CD14-positive monocyte (primary cell): ENCODE results near the gene MARS1. TPM values are rescaled to one million over a fixed set of nuclear protein-coding genes. Genes with fewer than 3 reads are reported as not detected.

Source experiments
- DNase-seq, 3 donors: peaks; one replicate each; pipeline ENCODE4 v3.0.0-alpha.2; 2011 to 2022
- H2AFZ ChIP-seq: 2 replicates; pipeline ENCODE4 v1.6.0; 2012; ENCODE audit warnings: mild to moderate bottlenecking, low read depth, low read length, inconsistent platforms; ENCODE audit not compliant: insufficient read depth, poor library complexity, severe bottlenecking
- H3K27ac ChIP-seq, 2 donors: 1 replicate in 1 of 2; 2 replicates in 1 of 2; pipeline ENCODE4 v1.5.1; 2012 to 2013; ENCODE audit warnings: low read length in 2 of 2, control low read depth in 1 of 2, inconsistent platforms in 1 of 2, low read depth in 1 of 2, mild to moderate bottlenecking in 1 of 2
- H3K27me3 ChIP-seq, 2 donors: one replicate each; pipeline versions ENCODE4 v1.6.0 to v1.6.1; 2011 to 2013; ENCODE audit warnings: low read length in 2 of 2; ENCODE audit not compliant: control insufficient read depth in 2 of 2, insufficient read depth in 2 of 2
- H3K36me3 ChIP-seq, 2 donors: replicated peaks in 1 of 2; 1 replicate in 1 of 2; 2 replicates in 1 of 2; pipeline versions ENCODE4 v1.5.1 to v1.6.1; 2012 to 2013; ENCODE audit warnings: low read length in 2 of 2, control low read depth in 1 of 2, inconsistent platforms in 1 of 2, mild to moderate bottlenecking in 1 of 2; ENCODE audit not compliant: insufficient read depth in 2 of 2, control insufficient read depth in 1 of 2
- H3K4me1 ChIP-seq, 2 donors: 1 replicate in 1 of 2; 2 replicates in 1 of 2; pipeline versions ENCODE4 v1.5.1 to v1.6.1; 2012 to 2013; ENCODE audit warnings: low read length in 2 of 2, control low read depth in 1 of 2, inconsistent platforms in 1 of 2, mild to moderate bottlenecking in 1 of 2, moderate library complexity in 1 of 2; ENCODE audit not compliant: insufficient read depth in 2 of 2, control insufficient read depth in 1 of 2
- H3K4me2 ChIP-seq: replicated peaks from 2 replicates; pipeline ENCODE3; 2012; ENCODE audit warnings: low read length, moderate library complexity, mild to moderate bottlenecking; ENCODE audit not compliant: poor library complexity, severe bottlenecking; ENCODE audit errors: extremely low read depth
- H3K4me3 ChIP-seq, 3 experiments: fragments of 200-600 bp in 1 of 3; sonication (generic) in 1 of 3; replicated peaks in 1 of 3; 1 replicate in 2 of 3; 2 replicates in 1 of 3; pipeline ENCODE4 v1.5.1; 2011 to 2013; ENCODE audit warnings: low read length in 3 of 3, mild to moderate bottlenecking in 3 of 3, control low read depth in 2 of 3, low read depth in 2 of 3, inconsistent platforms in 1 of 3, moderate library complexity in 1 of 3
- H3K79me2 ChIP-seq: 2 replicates; pipeline ENCODE4 v1.6.0; 2012; ENCODE audit warnings: mild to moderate bottlenecking, control low read depth, inconsistent platforms, low read length, moderate library complexity; ENCODE audit not compliant: insufficient read depth
- H3K9ac ChIP-seq: 2 replicates; pipeline ENCODE4 v1.6.0; 2017; ENCODE audit warnings: low read length, mild to moderate bottlenecking; ENCODE audit not compliant: insufficient read depth, poor library complexity, severe bottlenecking
- H3K9me3 ChIP-seq, 2 donors: replicated peaks in 1 of 2; 1 replicate in 1 of 2; 2 replicates in 1 of 2; pipeline versions ENCODE4 v1.5.1 to v1.6.1; 2012 to 2013; ENCODE audit warnings: low read length in 2 of 2, control low read depth in 1 of 2; ENCODE audit not compliant: control insufficient read depth in 1 of 2, insufficient read depth in 1 of 2
- H4K20me1 ChIP-seq: 2 replicates; pipeline ENCODE4 v1.6.0; 2012; ENCODE audit warnings: mild to moderate bottlenecking, low read length, control low read depth, moderate library complexity; ENCODE audit not compliant: insufficient read depth
- H3K27ac Mint-ChIP-seq, 7 donors: one replicate each; pipeline ENCODE4 v1.8.0; 2020; ENCODE audit warnings: mild to moderate bottlenecking in 7 of 7, mixed read lengths in 7 of 7, moderate library complexity in 6 of 7, inconsistent platforms in 2 of 7
- H3K27me3 Mint-ChIP-seq, 3 donors: one replicate each; pipeline ENCODE4 v1.8.0; 2021 to 2022; ENCODE audit warnings: low read depth in 3 of 3, mild to moderate bottlenecking in 3 of 3, mixed read lengths in 3 of 3, moderate library complexity in 3 of 3, inconsistent platforms in 1 of 3
- H3K36me3 Mint-ChIP-seq, 2 donors: one replicate each; pipeline ENCODE4 v1.8.0; 2020; ENCODE audit warnings: mixed read lengths in 2 of 2, inconsistent platforms in 1 of 2, mild to moderate bottlenecking in 1 of 2
- H3K4me1 Mint-ChIP-seq: one replicate; pipeline ENCODE4 v1.8.0; 2020; ENCODE audit warnings: mild to moderate bottlenecking, mixed read lengths
- H3K4me3 Mint-ChIP-seq, 2 donors: one replicate each; pipeline ENCODE4 v1.8.0; 2020; ENCODE audit warnings: mild to moderate bottlenecking in 2 of 2, mixed read lengths in 2 of 2, moderate library complexity in 1 of 2
- H3K9me3 Mint-ChIP-seq, 7 donors: one replicate each; pipeline ENCODE4 v1.8.0; 2020 to 2022; ENCODE audit warnings: mixed read lengths in 7 of 7, mild to moderate bottlenecking in 6 of 7, moderate library complexity in 6 of 7, inconsistent platforms in 2 of 7
- WGBS: methylation state at CpG from one replicate; pipeline ENCODE4 v1.1.5; 2013; ENCODE audit warnings: missing lambda C conversion rate; ENCODE audit not compliant: insufficient coverage; 5-methylcytosine and 5-hydroxymethylcytosine counted together
- intact Hi-C, 2 donors: fragments of 100-400 bp; cut with micrococcal nuclease; formaldehyde crosslinking; loops; one replicate each; pipeline versions ENCODE4 v1.15.0 to v1.15.1; 2023
- polyA plus RNA-seq, 3 donors: library from polyadenylated mRNA; depleted of rRNA in 1 of 3; unstranded in 2 of 3; stranded (reverse) in 1 of 3; fragments of 300-500 nt in 2 of 3; fragments of >200 nt in 1 of 3; fragmentation: Illumina TruSeq in 2 of 3; gene quantifications; 1 replicate in 2 of 3; 2 replicates in 1 of 3; pipeline ENCODE4 v1.2.3, GENCODE V29; 2012 to 2021
- TF ChIP-seq, protein P1 (sequence below): fragments of 200-600 bp; IDR thresholded peaks from one replicate; pipeline ENCODE4 v1.8.0; 2022; ENCODE audit warnings: antibody characterized with exemption, mild to moderate bottlenecking

Gene MARS1
- polyA plus RNA-seq, 3 donors: 63.5 to 164 (median 79.8) TPM

- no peaks in the 10 kb centered on the region for H3K9me3 ChIP-seq
- DNase-seq: no peak
- H3K4me2 ChIP-seq: no peak overlapping the region
- H3K36me3 Mint-ChIP-seq: no peaks in the 10 kb centered on the region
- H2AFZ ChIP-seq: no peak overlapping the region
- no peaks in the 10 kb centered on the region for H4K20me1 ChIP-seq
- peaks cover 23% of the 10 kb centered on the region for H3K4me1 Mint-ChIP-seq
- no peak overlapping the region for H3K27ac ChIP-seq
- H3K27me3 Mint-ChIP-seq: peaks cover 6 to 15% (median 7%) of the 10 kb centered on the region in 3 donors
- no peaks in the 10 kb centered on the region for H3K36me3 ChIP-seq
- H3K4me3 ChIP-seq: no peak overlapping the region
- H3K27me3 ChIP-seq: no peaks in the 10 kb centered on the region
- TF ChIP-seq, protein P1, sequence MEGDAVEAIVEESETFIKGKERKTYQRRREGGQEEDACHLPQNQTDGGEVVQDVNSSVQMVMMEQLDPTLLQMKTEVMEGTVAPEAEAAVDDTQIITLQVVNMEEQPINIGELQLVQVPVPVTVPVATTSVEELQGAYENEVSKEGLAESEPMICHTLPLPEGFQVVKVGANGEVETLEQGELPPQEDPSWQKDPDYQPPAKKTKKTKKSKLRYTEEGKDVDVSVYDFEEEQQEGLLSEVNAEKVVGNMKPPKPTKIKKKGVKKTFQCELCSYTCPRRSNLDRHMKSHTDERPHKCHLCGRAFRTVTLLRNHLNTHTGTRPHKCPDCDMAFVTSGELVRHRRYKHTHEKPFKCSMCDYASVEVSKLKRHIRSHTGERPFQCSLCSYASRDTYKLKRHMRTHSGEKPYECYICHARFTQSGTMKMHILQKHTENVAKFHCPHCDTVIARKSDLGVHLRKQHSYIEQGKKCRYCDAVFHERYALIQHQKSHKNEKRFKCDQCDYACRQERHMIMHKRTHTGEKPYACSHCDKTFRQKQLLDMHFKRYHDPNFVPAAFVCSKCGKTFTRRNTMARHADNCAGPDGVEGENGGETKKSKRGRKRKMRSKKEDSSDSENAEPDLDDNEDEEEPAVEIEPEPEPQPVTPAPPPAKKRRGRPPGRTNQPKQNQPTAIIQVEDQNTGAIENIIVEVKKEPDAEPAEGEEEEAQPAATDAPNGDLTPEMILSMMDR: no peak
- peaks cover 0 to 2% (median 0%) of the 10 kb centered on the region in 7 donors for H3K9me3 Mint-ChIP-seq
- no peak overlapping the region for H3K9ac ChIP-seq
- H3K4me1 ChIP-seq: peaks cover 13 to 20% of the 10 kb centered on the region in 2 donors
- H3K4me3 Mint-ChIP-seq: no peak overlapping the region
- H3K27ac Mint-ChIP-seq: peak overlapping the region in 1 of 7 donors; percentile 30
- H3K79me2 ChIP-seq: no peaks in the 10 kb centered on the region
- WGBS: 100% methylated on average over 2 of the region's 2 CpGs
- intact Hi-C loops: loop anchor here (5.0 to 10.0 kb wide), 3 partner anchors 147 to 192 kb away; no protein-coding TSS in a partner anchor
Observed at GRCh38 chr12:57454213-57454565, 33.7 kb upstream of the MARS1 start.

GRCh38 chr12:57454566-57455373, 33.1 kb upstream of the MARS1 start, which contains the start of gene INHBE:
Gene INHBE (plus strand): TSS chr12:57455307. CDS start chr12:57455537, 230 bp downstream.
- Mint-ChIP-seq H3K36me3 (no peaks in the 10 kb centered on the region), H3K4me3 (peak within 1 kb of the TSS; percentile 50 to 75), H3K4me1 (peaks cover 28% of the 10 kb centered on the region), H3K9me3 (peaks cover 0 to 2% (median 0%) of the 10 kb centered on the region in 7 donors), H3K27me3 (peaks cover 6 to 18% (median 11%) of the 10 kb centered on the region in 3 donors), H3K27ac (peak within 1 kb of the TSS in 2 of 7 donors; percentile 54 to 88)
- H3K36me3 ChIP-seq: no peaks in the 10 kb centered on the region
- peak within 1 kb of the TSS; percentile 49 for H2AFZ ChIP-seq
- H3K4me3 ChIP-seq: no peak within 1 kb of the TSS
- no peaks in the 10 kb centered on the region for H4K20me1 ChIP-seq
- no peak within 1 kb of the TSS for H3K9ac ChIP-seq
- WGBS: 64% methylated on average over 3 of the region's 10 CpGs
- peak in 1 of 3 donors; percentile 70 for DNase-seq
- no peaks in the 10 kb centered on the region for H3K27me3 ChIP-seq
- H3K79me2 ChIP-seq: no peaks in the 10 kb centered on the region
- intact Hi-C loops: loop anchor here (5.0 to 10.0 kb wide), 4 partner anchors 147 to 192 kb away; partner anchors contain the start of gene B4GALNT1 (in 1 of the 2)
- no peaks in the 10 kb centered on the region for H3K9me3 ChIP-seq
- TF ChIP-seq, protein P1: no peak
- peaks cover 13 to 26% of the 10 kb centered on the region in 2 donors for H3K4me1 ChIP-seq
- H3K4me2 ChIP-seq: no peak within 1 kb of the TSS
- H3K27ac ChIP-seq: no peak within 1 kb of the TSS
